Endometrium (tissue), 2 donors: Measurements from ENCODE around the gene PEF1.

Source experiments
- FAIRE-seq: peaks from 2 replicates; lab custom pipeline; 2012; peaks lifted over from hg19 to GRCh38; lab: Jason Lieb, UNC
- donor health status: control.
- donor health status: control.

The PEF1 gene

DNA sequence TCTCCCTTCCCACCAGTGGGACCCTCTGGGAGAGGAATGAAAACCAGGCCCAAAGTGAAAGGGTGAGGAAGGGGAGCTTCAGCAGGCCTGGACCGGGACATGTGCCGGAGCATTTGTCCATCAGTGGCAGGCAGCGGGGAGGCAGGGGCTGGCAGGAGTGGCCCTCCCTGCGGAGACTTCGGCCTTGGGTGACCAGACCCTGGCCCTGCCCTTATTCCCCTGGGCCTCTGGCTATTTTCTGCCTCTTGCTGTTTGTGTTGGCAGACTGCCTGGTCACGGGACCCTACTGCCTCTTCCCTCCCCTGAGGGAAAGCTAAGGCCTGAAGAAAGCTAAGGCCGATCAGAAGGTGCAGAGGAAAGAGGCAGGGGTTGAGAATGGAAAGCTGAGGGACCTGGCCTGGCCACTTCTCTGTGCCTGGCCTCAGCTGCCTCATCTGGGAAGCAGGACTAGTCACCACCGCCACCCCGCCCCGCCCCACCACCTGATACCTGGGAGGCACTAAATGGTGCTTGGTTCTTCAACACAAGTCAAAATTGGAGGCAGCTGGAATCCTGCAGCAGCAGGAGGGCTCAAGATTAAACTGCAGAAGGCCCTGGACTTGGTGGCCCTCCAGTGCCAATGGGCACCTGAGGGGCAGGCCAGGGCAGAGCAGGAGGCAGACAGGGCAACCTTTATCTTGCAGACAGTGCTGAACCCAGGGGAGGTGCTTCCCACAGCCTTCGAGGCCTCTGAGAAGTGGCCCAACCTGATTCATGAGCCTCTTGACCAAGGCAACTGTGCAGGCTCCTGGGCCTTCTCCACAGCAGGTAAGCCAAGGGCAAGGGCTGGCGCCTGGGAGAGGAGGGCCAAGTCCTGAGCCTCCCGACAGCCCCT, 60.4 kb downstream of the PEF1 start:
- no peak for FAIRE-seq

GRCh38 chr1:31583082-31583994, 61.3 kb downstream of the PEF1 start:
- no peak for FAIRE-seq

GRCh38 chr1:31581821-31582810, 62.6 kb downstream of the PEF1 start:
- no peak for FAIRE-seq

DNA sequence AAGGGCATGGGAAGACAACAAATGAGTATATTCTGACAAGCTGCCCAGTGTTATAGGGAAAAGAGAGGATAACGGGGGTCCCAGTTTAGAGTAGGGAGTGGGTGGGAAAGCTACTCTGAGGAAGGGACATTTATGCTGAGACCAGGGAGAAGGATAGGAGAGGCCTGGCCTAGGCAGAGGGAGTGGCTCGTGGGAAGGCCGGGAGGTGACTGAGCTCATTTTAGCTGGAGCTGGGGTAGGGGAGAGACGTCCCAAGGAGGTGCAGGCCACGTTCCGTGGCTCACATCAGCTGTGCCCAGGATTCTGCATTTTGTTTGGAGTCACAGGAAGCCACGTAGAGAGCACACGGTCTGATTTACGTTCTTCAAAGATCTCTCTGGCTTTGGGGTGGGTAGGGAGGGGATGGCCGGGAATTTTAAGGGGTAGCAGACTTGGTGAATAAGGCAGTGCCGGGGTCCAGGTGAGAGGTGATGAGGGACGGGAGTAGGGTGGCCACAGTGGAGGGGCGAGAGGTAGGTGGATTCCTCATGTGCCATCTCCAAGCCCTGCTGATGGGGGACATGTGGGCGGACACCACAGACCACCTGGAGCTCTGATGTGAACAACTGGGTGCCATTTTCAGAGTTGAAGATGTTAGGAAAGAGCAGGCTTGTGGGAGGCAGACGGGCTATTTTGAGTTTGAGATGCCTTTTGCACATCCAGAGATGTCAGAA, 63.6 kb downstream of the PEF1 start:
- FAIRE-seq, result no peak

GRCh38 chr1:31580513-31580870, 64.2 kb downstream of the PEF1 start:
- no peak for FAIRE-seq
